Stimulated activated CD8-positive, alpha-beta memory T cell treated with anti-CD3 and anti-CD28 coated beads, Interleukin-4, amount 100 ng/mL, for 24 hours (primary cell): ENCODE measurements around the gene PRDM16.

Source experiments
- DNase-seq: peaks from one replicate; pipeline ENCODE4 v3.0.0-alpha.2; 2020; ENCODE audit warnings: low read depth

PRDM16 gene

DNA sequence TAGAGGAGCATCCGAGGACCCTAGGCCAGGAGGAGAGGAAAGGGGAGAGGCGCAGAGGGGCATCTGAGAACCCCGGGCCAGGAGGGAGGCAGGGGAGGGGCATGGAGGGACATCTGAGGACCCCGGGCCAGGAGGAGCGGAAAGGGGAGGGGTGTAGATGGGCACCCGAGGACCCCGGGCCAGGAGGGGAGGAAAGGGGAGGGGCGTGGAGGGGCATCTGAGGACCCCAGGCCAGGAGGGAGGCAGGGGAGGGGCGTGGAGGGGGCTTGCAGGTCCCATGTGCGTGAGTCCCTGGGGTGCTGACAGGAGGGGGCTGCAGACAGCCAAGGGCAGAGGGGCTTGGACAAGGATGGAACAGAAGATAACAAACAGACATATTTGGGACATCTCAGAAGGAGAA, 195.5 kb downstream of the PRDM16 start:
- DNase-seq: no peak

DNA sequence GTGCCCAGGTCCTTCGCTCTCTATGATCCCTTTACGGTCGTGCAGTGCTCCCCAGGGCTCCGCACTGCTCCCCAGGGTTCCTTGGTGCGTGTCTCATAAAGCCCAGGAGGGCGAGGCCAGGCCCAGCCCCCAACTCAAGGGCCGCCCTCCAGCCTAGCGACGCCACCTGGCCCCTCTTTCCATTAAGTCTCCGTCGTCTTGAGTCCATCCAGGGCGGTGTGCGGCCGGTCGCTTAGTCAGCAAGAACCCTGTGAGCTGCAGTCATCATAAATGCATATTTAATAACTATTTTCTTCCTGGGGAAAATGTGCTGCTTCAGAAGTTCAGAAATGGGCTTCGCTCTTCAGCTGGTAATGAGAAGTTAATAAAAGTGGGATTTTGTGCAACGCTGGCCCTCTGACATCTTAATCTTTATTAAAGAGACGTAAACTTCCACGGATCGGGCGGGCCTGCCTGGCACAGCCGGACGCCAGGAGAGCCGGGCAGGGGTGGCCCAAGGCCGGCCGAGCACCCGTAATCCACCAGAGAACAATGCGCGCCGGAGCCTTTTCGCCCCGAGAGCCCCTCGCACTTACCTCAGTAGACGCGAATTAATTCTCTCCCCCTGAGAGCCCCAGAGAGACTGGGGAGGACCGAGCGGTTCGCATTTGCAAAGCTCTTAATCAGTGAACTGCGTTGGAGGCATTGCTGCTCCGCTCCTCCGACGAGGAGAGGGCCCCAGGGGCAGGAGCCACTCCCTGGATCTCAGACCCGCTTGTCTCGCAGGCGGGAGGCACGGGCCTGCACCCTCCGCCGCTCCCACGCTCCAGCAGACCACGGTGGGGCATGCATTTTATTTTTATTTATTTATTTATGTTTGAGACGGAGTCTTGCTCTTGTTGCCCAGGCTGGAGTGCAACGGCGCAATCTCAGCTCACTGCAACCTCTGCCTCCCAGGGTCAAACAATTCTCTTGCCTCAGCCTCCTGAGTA, 197.1 kb downstream of the PRDM16 start:
- no peak for DNase-seq

DNA sequence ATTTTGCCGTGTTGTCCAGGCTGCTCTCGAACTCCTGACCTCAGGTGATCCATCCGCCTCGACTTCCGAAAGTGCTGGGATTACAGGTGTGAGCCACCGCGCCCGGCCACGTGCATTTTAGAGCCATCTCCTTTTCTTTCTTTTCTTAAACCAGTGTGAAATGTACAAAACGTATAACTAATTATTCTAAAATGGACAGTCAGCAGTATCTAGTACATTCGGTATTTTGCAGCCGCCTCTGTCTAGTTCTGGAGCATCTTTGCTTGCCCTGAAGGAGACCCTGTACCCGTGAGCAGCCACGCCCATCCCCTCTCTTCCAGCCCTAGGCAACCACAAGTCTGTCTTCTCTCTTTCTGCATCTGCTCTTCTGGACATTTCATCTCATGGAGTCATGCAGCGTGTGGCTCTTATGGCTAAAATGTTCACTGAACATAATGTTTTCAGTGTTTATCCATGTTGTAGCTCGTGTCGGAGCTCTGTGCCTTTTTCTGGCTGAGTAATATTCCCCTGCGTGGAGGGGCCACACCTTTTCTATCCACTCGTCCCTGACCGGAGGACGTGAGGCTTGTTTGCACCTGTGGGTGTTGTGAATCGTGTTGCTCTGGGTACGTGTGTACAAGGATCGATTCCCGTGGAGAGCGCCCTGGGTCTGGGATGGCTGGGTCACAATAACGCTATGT, 198.0 kb downstream of the PRDM16 start:
- no peak for DNase-seq

DNA sequence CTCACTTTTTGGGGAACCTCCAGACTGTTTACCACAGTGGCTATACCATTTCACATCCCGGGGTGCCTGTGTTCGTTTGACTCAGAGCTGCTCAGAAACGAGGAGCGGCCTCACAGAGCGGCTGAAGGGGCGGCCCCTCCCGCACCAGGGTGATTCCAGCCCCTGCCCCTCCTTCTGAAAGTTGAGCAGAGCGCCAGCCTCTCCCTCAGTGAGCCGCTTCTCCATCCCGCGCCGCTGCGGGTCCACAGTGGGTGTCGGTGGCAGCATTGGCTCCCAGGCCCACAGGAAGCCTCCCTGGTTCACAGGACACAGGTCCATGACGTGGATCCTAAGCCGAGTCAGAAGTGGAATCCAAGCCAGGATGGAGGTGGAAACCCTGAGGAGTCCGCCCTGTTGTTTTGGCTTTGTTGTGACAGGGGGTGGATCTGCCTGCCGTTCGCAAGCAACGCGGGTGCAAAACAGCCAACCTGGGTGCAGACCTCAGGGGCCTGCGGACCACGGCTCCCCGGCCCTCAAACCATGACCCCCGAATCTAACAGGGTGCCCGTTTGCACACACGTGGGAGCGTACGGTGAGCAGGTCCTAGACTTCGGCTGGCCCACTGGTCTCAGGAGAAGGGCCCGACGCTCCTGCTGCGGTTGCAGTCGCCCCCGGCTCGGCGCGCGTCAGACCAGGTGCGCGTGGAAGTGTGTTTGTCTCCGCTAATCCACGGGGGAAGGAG, 198.7 kb downstream of the PRDM16 start:
- DNase-seq: no peak

DNA sequence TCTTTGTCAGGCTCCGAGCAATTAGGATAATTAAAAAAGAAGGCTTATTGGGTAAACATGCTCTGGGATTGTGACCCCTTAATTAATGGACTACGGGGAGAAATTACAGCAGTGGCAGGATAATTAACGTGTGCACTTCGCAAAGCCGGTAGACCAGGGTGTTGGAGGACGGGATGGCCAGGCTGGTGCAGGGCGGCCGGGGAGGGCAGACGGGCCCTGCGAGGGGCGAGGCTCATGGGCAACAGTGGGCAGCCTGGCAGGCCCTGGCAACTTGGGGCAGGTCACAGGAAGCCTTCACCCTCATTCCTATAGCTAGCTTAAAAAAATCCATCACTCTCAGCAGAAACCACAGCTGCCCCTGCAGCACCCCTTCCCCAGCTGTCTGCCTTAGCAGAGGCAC, 199.3 kb downstream of the PRDM16 start:
- DNase-seq: no peak

GRCh38 chr1:3270403-3271245, 201.6 kb downstream of the PRDM16 start:
- DNase-seq: no peak

- no peak for DNase-seq
These were observed 202.9 kb downstream of the PRDM16 start for GRCh38 chr1:3271866-3272265.

GRCh38 chr1:3272321-3273045, 203.5 kb downstream of the PRDM16 start:
- no peak for DNase-seq

- DNase-seq: no peak
These were observed 204.4 kb downstream of the PRDM16 start for GRCh38 chr1:3273447-3273846.

DNA sequence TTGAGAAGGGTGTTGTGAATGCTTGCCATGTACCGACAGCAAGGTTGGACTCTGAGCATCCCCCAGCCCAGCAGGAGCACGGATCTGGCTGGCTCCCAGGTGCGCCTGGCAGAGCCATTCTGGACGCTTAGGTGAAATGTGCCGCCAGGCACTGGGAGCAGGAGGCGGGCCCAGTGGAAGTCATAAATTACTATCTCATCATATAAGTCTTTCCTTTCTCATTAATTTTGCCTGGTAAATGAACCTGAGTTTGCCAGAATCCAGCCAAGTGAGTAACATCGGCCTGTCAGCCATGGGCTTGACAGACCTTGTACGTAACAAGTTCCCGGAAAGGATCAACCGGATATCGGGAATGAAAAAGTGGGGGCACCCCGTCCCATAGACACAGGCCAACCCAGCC, 206.0 kb downstream of the PRDM16 start:
- no peak for DNase-seq

GRCh38 chr1:3275471-3276340, 206.7 kb downstream of the PRDM16 start:
- no peak for DNase-seq

- DNase-seq: no peak
These were observed 207.4 kb downstream of the PRDM16 start for GRCh38 chr1:3276341-3276800.

DNA sequence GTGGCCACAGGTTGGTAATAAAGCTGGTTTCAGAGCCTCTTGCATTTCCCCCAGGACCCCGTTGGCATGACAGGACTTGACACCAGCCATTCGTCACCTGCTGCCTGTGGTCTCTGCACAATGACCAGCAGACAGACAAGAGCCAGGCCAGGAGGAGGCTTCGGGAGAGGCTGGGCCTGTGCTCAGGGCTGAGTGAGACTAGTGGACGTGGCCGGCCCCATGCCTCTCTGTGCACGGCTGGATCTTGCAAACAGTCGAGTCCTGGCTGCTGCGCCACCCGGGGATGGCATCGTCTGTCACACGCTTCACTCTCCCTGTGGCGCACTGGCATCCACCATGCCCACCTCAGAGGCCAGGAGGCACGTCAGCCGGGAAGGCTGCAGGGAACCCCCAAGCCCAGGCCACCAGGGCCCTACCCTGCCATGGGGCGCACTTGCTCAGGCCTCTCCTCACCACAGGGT, 208.0 kb downstream of the PRDM16 start:
- DNase-seq: no peak

- no peak for DNase-seq
These were observed 208.6 kb downstream of the PRDM16 start for GRCh38 chr1:3277623-3278022.

GRCh38 chr1:3278416-3279181, 209.6 kb downstream of the PRDM16 start:
- no peak for DNase-seq

DNA sequence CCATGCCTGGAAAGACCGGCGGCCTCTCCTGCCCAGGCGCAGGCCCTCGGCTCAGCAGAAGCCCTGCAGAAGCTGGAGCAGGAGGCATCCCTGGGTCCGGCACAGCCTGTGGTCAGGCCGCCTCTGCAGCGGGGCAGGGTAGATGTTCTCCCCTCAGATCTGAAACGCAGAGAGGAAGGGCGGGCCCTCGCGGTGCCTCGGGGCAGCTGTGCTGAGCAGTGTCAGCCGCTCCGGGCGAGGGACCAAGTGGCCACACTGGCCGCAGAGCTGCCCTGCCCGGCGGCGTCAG, 210.1 kb downstream of the PRDM16 start:
- DNase-seq: no peak

GRCh38 chr1:3281735-3282134, 212.7 kb downstream of the PRDM16 start:
- no peak for DNase-seq

DNA sequence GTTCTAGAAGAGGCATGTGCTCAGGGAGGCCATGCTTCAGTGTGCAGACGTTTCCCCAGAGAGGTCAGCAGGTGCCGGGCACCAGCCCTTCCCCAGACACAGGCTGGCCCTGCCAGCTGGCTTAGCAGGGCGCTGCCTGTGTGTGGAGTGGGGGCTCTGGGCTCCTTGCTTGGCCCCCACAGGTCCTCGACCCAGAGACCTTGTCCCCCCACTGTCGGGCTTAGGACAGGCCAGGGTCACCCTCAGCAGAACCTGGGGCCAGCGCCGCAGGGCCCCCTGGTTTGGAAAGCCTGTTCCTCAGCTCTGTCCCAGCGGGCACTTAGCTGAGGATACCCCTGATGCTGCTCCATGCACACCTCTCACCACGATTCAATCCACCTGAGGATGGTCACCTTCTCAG, 213.2 kb downstream of the PRDM16 start:
- no peak for DNase-seq
